Prostate gland (tissue), 2 donors: ENCODE measurements around the gene CEBPG. TPM values are rescaled to one million over a fixed set of nuclear protein-coding genes. Genes with fewer than 3 reads are reported as not detected.

ENCODE experiments used
- DNase-seq: peaks from one replicate; pipeline ENCODE4 v3.0.0-alpha.2; 2019; ENCODE audit warnings: low spot score
- H3K27ac ChIP-seq, 2 donors: fragments of 200-600 bp; sonication (generic); 2 replicates each; pipeline ENCODE4 v1.5.1; 2017 to 2019
- H3K27me3 ChIP-seq: fragments of 200-600 bp; sonication (generic); replicated peaks from 2 replicates; pipeline ENCODE4 v1.5.1; 2019; ENCODE audit not compliant: insufficient read depth
- H3K36me3 ChIP-seq, 2 donors: fragments of 200-600 bp; sonication (generic); 1 replicate in 1 of 2; 2 replicates in 1 of 2; pipeline versions ENCODE4 v1.5.1 to v1.8.1; 2017 to 2019
- H3K4me1 ChIP-seq: fragments of 200-600 bp; sonication (generic); replicated peaks from 2 replicates; pipeline ENCODE4 v1.5.1; 2019
- H3K4me3 ChIP-seq, 2 donors: fragments of 200-600 bp; sonication (generic); 2 replicates each; pipeline ENCODE4 v1.5.1; 2017 to 2019
- H3K9me3 ChIP-seq: fragments of 200-600 bp; sonication (generic); 2 replicates; pipeline ENCODE4 v1.5.1; 2017
- POLR2A ChIP-seq: fragments of 450-650 bp; IDR thresholded peaks from one replicate; pipeline ENCODE4 v1.6.1; 2016; ENCODE audit warnings: antibody characterized with exemption, mild to moderate bottlenecking
- POLR2AphosphoS5 ChIP-seq: sonication (generic); formaldehyde crosslinking; IDR thresholded peaks from one replicate; pipeline ENCODE4 v1.6.1; 2017; ENCODE audit warnings: antibody characterized with exemption
- WGBS: methylation state at CpG from one replicate; pipeline ENCODE4 v1.1.5; 2018; 5-methylcytosine and 5-hydroxymethylcytosine counted together
- intact Hi-C: fragments of 100-400 bp; cut with DNase I; formaldehyde crosslinking; loops from one replicate; pipeline ENCODE4 v1.14.2; 2022
- total RNA-seq, 2 donors: library from RNA; depleted of rRNA; stranded (reverse); fragments of >200 nt; gene quantifications; one replicate each; pipeline ENCODE4 v1.1.0, GENCODE V29; 2016
- TF ChIP-seq, protein P1 (sequence below), 4 experiments: fragments of 200-600 bp in 2 of 4; fragments of 450-650 bp in 2 of 4; sonication (generic) in 2 of 4; IDR thresholded peaks; 1 replicate in 3 of 4; 2 replicates in 1 of 4; pipeline ENCODE4 v1.5.1; 2016 to 2019; ENCODE audit warnings: antibody characterized with exemption in 4 of 4, mild to moderate bottlenecking in 2 of 4, moderate library complexity in 2 of 4

The CEBPG gene
- total RNA-seq, 2 donors from 2014 or later, result 15.7 to 19.7 TPM

DNA sequence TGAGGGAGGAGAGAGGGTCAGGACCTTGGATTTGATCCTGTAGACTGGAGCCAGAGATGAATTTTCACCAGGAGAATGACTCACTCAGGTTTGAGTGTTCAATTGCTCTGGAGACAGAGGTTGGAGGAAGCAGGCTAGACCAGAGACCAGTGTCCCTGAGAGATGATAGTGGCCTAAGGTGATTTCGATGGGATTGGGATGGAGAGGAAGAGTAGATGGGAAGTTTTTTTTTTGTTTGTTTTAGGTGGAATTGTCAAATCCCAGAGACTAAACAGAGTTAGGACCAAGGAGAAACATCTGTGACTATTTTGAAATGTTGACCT is 2.3 kb downstream of the CEBPG start:
- H3K36me3 ChIP-seq, result no peaks in the 10 kb centered on the region
- H3K4me1 ChIP-seq, result no peaks in the 10 kb centered on the region
- no peak overlapping the region for H3K4me3 ChIP-seq
- no peak for DNase-seq
- H3K9me3 ChIP-seq, result no peaks in the 10 kb centered on the region
- 77% methylated on average over 1 of the region's 1 CpG for WGBS
- intact Hi-C loops, result loop anchor here (2.0 kb wide), 1 partner anchor 13 kb away; no protein-coding TSS in a partner anchor
- TF ChIP-seq, protein P1, sequence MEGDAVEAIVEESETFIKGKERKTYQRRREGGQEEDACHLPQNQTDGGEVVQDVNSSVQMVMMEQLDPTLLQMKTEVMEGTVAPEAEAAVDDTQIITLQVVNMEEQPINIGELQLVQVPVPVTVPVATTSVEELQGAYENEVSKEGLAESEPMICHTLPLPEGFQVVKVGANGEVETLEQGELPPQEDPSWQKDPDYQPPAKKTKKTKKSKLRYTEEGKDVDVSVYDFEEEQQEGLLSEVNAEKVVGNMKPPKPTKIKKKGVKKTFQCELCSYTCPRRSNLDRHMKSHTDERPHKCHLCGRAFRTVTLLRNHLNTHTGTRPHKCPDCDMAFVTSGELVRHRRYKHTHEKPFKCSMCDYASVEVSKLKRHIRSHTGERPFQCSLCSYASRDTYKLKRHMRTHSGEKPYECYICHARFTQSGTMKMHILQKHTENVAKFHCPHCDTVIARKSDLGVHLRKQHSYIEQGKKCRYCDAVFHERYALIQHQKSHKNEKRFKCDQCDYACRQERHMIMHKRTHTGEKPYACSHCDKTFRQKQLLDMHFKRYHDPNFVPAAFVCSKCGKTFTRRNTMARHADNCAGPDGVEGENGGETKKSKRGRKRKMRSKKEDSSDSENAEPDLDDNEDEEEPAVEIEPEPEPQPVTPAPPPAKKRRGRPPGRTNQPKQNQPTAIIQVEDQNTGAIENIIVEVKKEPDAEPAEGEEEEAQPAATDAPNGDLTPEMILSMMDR (IDR thresholded peaks at IDR 0.05), result no peak
- no peak for TF ChIP-seq POLR2A
- TF ChIP-seq POLR2AphosphoS5, result no peak
- H3K27me3 ChIP-seq, result no peaks in the 10 kb centered on the region
- H3K27ac ChIP-seq, result no peak overlapping the region

DNA sequence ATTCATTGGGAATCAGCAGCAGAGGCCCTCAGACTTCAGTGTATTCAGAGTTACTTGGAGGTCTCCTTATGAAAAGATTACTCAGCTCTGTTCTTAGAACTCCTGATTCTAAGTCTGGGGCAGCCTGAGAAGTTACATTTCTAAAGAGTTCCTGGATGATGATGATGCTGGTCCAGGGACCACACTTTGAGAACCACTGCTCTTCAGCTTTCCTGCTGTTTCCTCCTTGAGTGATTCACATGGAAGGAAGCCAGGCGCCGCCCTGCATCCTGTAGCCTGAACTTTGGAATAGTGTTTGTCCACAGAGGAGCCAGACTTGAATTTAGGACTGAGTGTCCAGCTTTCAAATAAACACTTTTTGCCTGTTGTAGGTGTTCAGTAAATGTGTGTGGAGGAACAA is 2.9 kb downstream of the CEBPG start:
- Histone ChIP-seq H3K4me3 (no peak overlapping the region), H3K27ac (no peak overlapping the region), H3K4me1 (no peaks in the 10 kb centered on the region), H3K27me3 (no peaks in the 10 kb centered on the region), H3K9me3 (no peaks in the 10 kb centered on the region), H3K36me3 (no peaks in the 10 kb centered on the region)
- 76% methylated on average over 2 of the region's 2 CpGs for WGBS
- intact Hi-C loops, result no loop called here
- TF ChIP-seq POLR2AphosphoS5 (peak; percentile 6), POLR2A (no peak)
- no peak for DNase-seq

DNA sequence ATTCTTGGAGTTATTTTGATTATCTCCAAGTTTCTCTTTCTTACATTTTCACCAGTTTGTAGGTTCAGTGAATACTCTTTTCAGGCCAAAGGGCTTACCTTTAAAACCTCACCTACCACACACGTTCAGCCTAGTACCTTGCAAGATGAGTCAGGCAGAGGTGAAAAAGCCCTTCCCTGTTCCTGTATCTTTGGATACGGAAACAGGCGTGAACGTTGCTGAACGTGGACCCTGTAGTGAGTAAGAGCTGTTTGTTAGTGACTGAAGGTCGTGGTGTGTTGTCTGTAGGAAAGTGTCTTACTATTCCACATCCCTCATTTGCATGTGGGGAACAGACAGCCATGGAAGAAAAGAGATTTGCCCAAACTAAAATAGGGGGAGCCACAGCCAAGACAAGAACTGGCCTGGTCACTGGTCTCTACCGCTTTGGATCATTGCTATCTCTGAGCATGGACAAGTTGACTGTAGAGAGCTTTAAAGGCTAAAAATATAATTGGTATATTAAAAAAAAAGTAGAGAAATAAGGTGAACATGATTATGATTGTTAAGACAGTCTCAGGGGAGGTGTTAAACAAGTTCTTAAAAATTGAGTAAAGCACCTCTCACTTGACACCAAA is 3.5 kb downstream of the CEBPG start:
- Histone ChIP-seq H3K9me3 (no peaks in the 10 kb centered on the region), H3K4me1 (no peaks in the 10 kb centered on the region), H3K27ac (no peak overlapping the region), H3K4me3 (no peak overlapping the region), H3K36me3 (no peaks in the 10 kb centered on the region), H3K27me3 (no peaks in the 10 kb centered on the region)
- TF ChIP-seq POLR2A, result no peak
- no peak for TF ChIP-seq POLR2AphosphoS5
- TF ChIP-seq, protein P1 (IDR thresholded peaks at IDR 0.05), result no peak
- intact Hi-C loops, result no loop called here
- DNase-seq, result no peak
- WGBS, result 79% methylated on average over 7 of the region's 7 CpGs

DNA sequence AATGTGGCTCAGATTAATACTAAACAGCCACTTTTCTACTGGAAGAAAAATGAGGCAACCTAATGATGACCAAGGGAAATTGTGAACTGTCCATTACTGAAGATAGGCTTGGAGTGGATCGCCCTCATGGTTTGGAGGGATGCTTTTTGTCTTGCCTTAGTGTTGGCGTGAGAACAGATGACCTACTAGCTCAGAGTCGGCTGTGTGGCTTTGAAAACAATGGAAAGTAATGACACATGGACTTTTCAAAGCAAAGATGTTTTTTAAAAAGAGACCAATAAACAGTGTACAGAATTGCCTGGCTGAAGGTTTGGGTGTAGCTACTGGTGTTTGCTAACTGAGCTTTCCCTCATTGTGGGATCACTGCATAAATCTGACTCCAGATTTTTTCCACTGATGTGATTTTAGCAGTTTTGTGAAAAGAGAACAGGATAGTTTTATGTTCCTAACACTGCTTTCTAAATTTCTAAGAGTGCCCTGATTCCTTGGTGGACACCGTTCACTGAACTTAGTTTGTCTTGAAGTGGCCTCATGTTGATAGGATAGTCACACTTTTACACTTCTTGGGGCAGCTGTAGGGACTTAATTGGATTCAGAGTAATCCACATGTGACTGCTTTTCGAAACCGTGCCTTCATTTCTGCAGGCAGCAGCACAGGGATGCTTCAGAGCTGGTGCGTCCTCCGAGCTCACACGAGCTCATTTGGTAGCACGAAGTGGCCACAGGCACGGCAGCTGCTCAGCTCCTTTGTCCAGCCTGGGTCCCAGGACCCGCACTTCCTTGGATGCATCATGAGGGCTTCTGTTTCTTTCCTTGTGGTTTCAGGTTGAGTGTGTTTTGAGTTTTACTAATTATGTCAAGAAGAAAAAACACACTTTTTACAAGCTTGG is 4.3 kb downstream of the CEBPG start:
- no peaks in the 10 kb centered on the region for H3K36me3 ChIP-seq
- H3K4me1 ChIP-seq, result no peaks in the 10 kb centered on the region
- no peak for TF ChIP-seq POLR2A
- TF ChIP-seq, protein P1 (IDR thresholded peaks at IDR 0.05), result no peak
- no peak for TF ChIP-seq POLR2AphosphoS5
- no peaks in the 10 kb centered on the region for H3K9me3 ChIP-seq
- no peak overlapping the region for H3K4me3 ChIP-seq
- WGBS, result 80% methylated on average over 12 of the region's 12 CpGs
- no peak for DNase-seq
- H3K27ac ChIP-seq, result no peak overlapping the region
- intact Hi-C loops, result no loop called here
- no peaks in the 10 kb centered on the region for H3K27me3 ChIP-seq

DNA sequence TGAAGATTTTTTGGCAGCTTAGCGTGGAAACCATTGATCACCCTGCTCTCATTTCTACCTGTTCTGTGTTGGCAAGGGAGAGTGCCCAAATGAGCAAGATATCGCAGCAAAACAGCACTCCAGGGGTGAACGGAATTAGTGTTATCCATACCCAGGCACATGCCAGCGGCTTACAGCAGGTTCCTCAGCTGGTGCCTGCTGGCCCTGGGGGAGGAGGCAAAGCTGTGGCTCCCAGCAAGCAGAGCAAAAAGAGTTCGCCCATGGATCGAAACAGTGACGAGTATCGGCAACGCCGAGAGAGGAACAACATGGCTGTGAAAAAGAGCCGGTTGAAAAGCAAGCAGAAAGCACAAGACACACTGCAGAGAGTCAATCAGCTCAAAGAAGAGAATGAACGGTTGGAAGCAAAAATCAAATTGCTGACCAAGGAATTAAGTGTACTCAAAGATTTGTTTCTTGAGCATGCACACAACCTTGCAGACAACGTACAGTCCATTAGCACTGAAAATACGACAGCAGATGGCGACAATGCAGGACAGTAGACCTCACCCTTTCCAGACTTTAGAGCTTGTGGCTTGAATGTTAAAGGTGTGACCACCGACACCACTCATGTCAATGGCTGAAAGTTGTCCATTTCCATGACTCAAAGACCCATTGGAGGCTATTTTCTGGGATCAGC is 5.8 kb downstream of the CEBPG start:
- H3K9me3 ChIP-seq, result no peaks in the 10 kb centered on the region
- H3K36me3 ChIP-seq, result no peaks in the 10 kb centered on the region
- intact Hi-C loops, result no loop called here
- H3K4me1 ChIP-seq, result no peaks in the 10 kb centered on the region
- no peaks in the 10 kb centered on the region for H3K27me3 ChIP-seq
- TF ChIP-seq, protein P1 (IDR thresholded peaks at IDR 0.05), result no peak
- TF ChIP-seq POLR2AphosphoS5 (no peak), POLR2A (no peak)
- H3K27ac ChIP-seq, result no peak overlapping the region
- no peak for DNase-seq
- no peak overlapping the region for H3K4me3 ChIP-seq
- 91% methylated on average over 16 of the region's 16 CpGs for WGBS
